Calu3 (cell line): ENCODE measurements around the gene XRN2. TPM values are rescaled to one million over a fixed set of nuclear protein-coding genes. Genes with fewer than 3 reads are reported as not detected.

Source experiments
- BruUV-seq: library from RNA; stranded (reverse); fragments of 400-500 nt; replicated peaks from 2 replicates; lab custom pipeline; 2021; lab: Mats Ljungman, UMichigan
- CTCF ChIA-PET: fragments of 300-600 bp; sonication (Branson Sonifier 250); formaldehyde crosslinking; loops from one replicate; lab custom pipeline; 2022; ENCODE audit warnings: antibody characterized with exemption; lab: Charles Lee
- DNase-seq: peaks from one replicate; pipeline ENCODE4 v3.0.0; 2022
- H3K27ac Mint-ChIP-seq: one replicate; pipeline ENCODE4 v1.8.0; 2022; ENCODE audit warnings: mixed read lengths; ENCODE audit not compliant: unreplicated experiment
- H3K27me3 Mint-ChIP-seq: one replicate; pipeline ENCODE4 v1.8.0; 2022; ENCODE audit warnings: mixed read lengths; ENCODE audit not compliant: unreplicated experiment
- H3K36me3 Mint-ChIP-seq: one replicate; pipeline ENCODE4 v1.8.0; 2022; ENCODE audit warnings: mild to moderate bottlenecking, moderate library complexity, mixed read lengths; ENCODE audit not compliant: insufficient read depth, unreplicated experiment
- H3K4me1 Mint-ChIP-seq: one replicate; pipeline ENCODE4 v1.8.0; 2022; ENCODE audit warnings: mild to moderate bottlenecking, low read depth, mixed read lengths; ENCODE audit not compliant: unreplicated experiment
- H3K4me3 Mint-ChIP-seq: one replicate; pipeline ENCODE4 v1.8.0; 2022; ENCODE audit warnings: mild to moderate bottlenecking, low read depth, moderate library complexity, mixed read lengths; ENCODE audit not compliant: unreplicated experiment
- H3K9me3 Mint-ChIP-seq: one replicate; pipeline ENCODE4 v1.8.0; 2022; ENCODE audit warnings: low read depth, mixed read lengths; ENCODE audit not compliant: unreplicated experiment
- CTCF ChIP-seq: fragments of 200-600 bp; IDR thresholded peaks from one replicate; pipeline ENCODE4 v1.8.0; 2022; ENCODE audit warnings: antibody characterized with exemption; ENCODE audit not compliant: unreplicated experiment
- intact Hi-C: fragments of 100-400 bp; cut with micrococcal nuclease; formaldehyde crosslinking; loops from one replicate; pipeline ENCODE4 v1.10.0; 2022; ENCODE audit not compliant: unreplicated experiment
- total RNA-seq: library from RNA; stranded (reverse); gene quantifications from 2 replicates; pipeline ENCODE4 v1.2.3, GENCODE V29; 2022

The XRN2 gene
- total RNA-seq, 1 experiment from 2014 or later = 24.7 TPM

GRCh38 chr20:21344961-21345360 is 41.8 kb downstream of the XRN2 start:
- H3K27me3 Mint-ChIP-seq = no peaks in the 10 kb centered on the region
- no peaks in the 10 kb centered on the region for H3K9me3 Mint-ChIP-seq
- no peak for TF ChIP-seq CTCF
- no TSS peak for BruUV-seq
- intact Hi-C loops = no loop called here
- no peak overlapping the region for H3K4me3 Mint-ChIP-seq
- no peaks in the 10 kb centered on the region for H3K4me1 Mint-ChIP-seq
- no peaks in the 10 kb centered on the region for H3K36me3 Mint-ChIP-seq
- CTCF ChIA-PET = no interaction called here
- H3K27ac Mint-ChIP-seq = no peak overlapping the region
- no peak for DNase-seq

GRCh38 chr20:21352703-21353102 is 49.6 kb downstream of the XRN2 start:
- no peak for DNase-seq
- CTCF ChIA-PET = no interaction called here

GRCh38 chr20:21353236-21353635 is 50.1 kb downstream of the XRN2 start:
- BruUV-seq = no TSS peak
- Mint-ChIP-seq H3K36me3 (no peaks in the 10 kb centered on the region), H3K9me3 (no peaks in the 10 kb centered on the region), H3K27ac (no peak overlapping the region), H3K4me1 (no peaks in the 10 kb centered on the region), H3K4me3 (no peak overlapping the region), H3K27me3 (no peaks in the 10 kb centered on the region)
- CTCF ChIA-PET = no interaction called here
- no peak for DNase-seq
- intact Hi-C loops = no loop called here
- TF ChIP-seq CTCF = no peak

More at GRCh38 chr20:21352703-21353102, 49.6 kb downstream of the XRN2 start:
- Mint-ChIP-seq H3K4me3 (no peak overlapping the region), H3K27me3 (no peaks in the 10 kb centered on the region), H3K27ac (no peak overlapping the region), H3K4me1 (no peaks in the 10 kb centered on the region), H3K9me3 (no peaks in the 10 kb centered on the region), H3K36me3 (no peaks in the 10 kb centered on the region)
- BruUV-seq = no TSS peak
- intact Hi-C loops = no loop called here
- TF ChIP-seq CTCF = no peak

- BruUV-seq = no TSS peak
- no peaks in the 10 kb centered on the region for H3K27me3 Mint-ChIP-seq
- TF ChIP-seq CTCF = no peak
- no peaks in the 10 kb centered on the region for H3K4me1 Mint-ChIP-seq
- no peaks in the 10 kb centered on the region for H3K36me3 Mint-ChIP-seq
- H3K27ac Mint-ChIP-seq = no peak overlapping the region
- no peak for DNase-seq
- H3K9me3 Mint-ChIP-seq = no peaks in the 10 kb centered on the region
- CTCF ChIA-PET = no interaction called here
- no peak overlapping the region for H3K4me3 Mint-ChIP-seq
- intact Hi-C loops = no loop called here
These were observed 52.9 kb downstream of the XRN2 start for GRCh38 chr20:21355981-21356380.

- no peak overlapping the region for H3K27ac Mint-ChIP-seq
- H3K36me3 Mint-ChIP-seq = no peaks in the 10 kb centered on the region
- TF ChIP-seq CTCF = no peak
- BruUV-seq = no TSS peak
- no peak overlapping the region for H3K4me3 Mint-ChIP-seq
- no peaks in the 10 kb centered on the region for H3K9me3 Mint-ChIP-seq
- DNase-seq = no peak
- H3K27me3 Mint-ChIP-seq = no peaks in the 10 kb centered on the region
- CTCF ChIA-PET = no interaction called here
- no peaks in the 10 kb centered on the region for H3K4me1 Mint-ChIP-seq
- intact Hi-C loops = no loop called here
These were observed 53.3 kb downstream of the XRN2 start for GRCh38 chr20:21356386-21356785.
